Breast epithelium (tissue), 3 donors: ENCODE measurements around the gene GDA.

Source experiments
- POLR2A ChIP-seq: fragments of 450-650 bp; IDR thresholded peaks from one replicate; pipeline ENCODE4 v1.6.1; 2016; ENCODE audit warnings: antibody characterized with exemption, mild to moderate bottlenecking, moderate library complexity
- POLR2AphosphoS5 ChIP-seq, 3 donors: sonication (generic); formaldehyde crosslinking; IDR thresholded peaks; one replicate each; pipeline ENCODE4 v1.6.1; 2017; ENCODE audit warnings: antibody characterized with exemption in 3 of 3
- TF ChIP-seq, protein P1 (sequence below), 3 donors: fragments of 450-650 bp; IDR thresholded peaks; one replicate each; pipeline ENCODE4 v1.5.1; 2016 to 2017; ENCODE audit warnings: antibody characterized with exemption in 3 of 3, mild to moderate bottlenecking in 3 of 3, moderate library complexity in 3 of 3

- TF ChIP-seq, protein P1, sequence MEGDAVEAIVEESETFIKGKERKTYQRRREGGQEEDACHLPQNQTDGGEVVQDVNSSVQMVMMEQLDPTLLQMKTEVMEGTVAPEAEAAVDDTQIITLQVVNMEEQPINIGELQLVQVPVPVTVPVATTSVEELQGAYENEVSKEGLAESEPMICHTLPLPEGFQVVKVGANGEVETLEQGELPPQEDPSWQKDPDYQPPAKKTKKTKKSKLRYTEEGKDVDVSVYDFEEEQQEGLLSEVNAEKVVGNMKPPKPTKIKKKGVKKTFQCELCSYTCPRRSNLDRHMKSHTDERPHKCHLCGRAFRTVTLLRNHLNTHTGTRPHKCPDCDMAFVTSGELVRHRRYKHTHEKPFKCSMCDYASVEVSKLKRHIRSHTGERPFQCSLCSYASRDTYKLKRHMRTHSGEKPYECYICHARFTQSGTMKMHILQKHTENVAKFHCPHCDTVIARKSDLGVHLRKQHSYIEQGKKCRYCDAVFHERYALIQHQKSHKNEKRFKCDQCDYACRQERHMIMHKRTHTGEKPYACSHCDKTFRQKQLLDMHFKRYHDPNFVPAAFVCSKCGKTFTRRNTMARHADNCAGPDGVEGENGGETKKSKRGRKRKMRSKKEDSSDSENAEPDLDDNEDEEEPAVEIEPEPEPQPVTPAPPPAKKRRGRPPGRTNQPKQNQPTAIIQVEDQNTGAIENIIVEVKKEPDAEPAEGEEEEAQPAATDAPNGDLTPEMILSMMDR (IDR thresholded peaks at IDR 0.05), result no peak
- no peak for TF ChIP-seq POLR2AphosphoS5 (IDR thresholded peaks at IDR 0.05)
- no peak for TF ChIP-seq POLR2A
These were observed 125.7 kb downstream of the GDA start for GRCh38 chr9:72274916-72275315.
